ENCODE results near the gene THOP1. TPM values are rescaled to one million over a fixed set of nuclear protein-coding genes. Genes with fewer than 3 reads are reported as not detected.

THOP1 gene
- total and polyA plus RNA-seq, 2 donors from 2014 or later: 36.8 to 42.9 TPM

- FAIRE-seq (no peak), DNase-seq (no peak)
- Histone ChIP-seq H3K36me3 (ENCODE audit: control insufficient read depth in 2 of 3, insufficient read depth in 3 of 3, low read length in 3 of 3) (peaks cover 11 to 20% (median 12%) of the 10 kb centered on the region in 3 donors), H3K9ac (ENCODE audit: low read length in 3 of 3) (no peak overlapping the region), H3K4me3 (ENCODE audit: low read length in 3 of 3) (no peak overlapping the region), H3K27me3 (ENCODE audit: control insufficient read depth, insufficient read depth, low read length) (no peaks in the 10 kb centered on the region), H3K9me3 (ENCODE audit: control insufficient read depth in 2 of 3, insufficient read depth in 1 of 3, low read length in 3 of 3) (peaks cover 2 to 30% (median 4%) of the 10 kb centered on the region in 3 donors), H3K27ac (ENCODE audit: low read depth in 2 of 2, low read length in 2 of 2) (no peak overlapping the region), H3K4me1 (ENCODE audit: control insufficient read depth in 2 of 3, insufficient read depth in 2 of 3, low read depth in 1 of 3, low read length in 3 of 3) (peaks cover 0 to 5% (median 0%) of the 10 kb centered on the region in 3 donors)
- intact Hi-C loops (cut with DNase I): no loop called here
- TF ChIP-seq, protein P1, sequence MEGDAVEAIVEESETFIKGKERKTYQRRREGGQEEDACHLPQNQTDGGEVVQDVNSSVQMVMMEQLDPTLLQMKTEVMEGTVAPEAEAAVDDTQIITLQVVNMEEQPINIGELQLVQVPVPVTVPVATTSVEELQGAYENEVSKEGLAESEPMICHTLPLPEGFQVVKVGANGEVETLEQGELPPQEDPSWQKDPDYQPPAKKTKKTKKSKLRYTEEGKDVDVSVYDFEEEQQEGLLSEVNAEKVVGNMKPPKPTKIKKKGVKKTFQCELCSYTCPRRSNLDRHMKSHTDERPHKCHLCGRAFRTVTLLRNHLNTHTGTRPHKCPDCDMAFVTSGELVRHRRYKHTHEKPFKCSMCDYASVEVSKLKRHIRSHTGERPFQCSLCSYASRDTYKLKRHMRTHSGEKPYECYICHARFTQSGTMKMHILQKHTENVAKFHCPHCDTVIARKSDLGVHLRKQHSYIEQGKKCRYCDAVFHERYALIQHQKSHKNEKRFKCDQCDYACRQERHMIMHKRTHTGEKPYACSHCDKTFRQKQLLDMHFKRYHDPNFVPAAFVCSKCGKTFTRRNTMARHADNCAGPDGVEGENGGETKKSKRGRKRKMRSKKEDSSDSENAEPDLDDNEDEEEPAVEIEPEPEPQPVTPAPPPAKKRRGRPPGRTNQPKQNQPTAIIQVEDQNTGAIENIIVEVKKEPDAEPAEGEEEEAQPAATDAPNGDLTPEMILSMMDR (IDR thresholded peaks at IDR 0.05; ENCODE audit: borderline replicate concordance, extremely low read depth, insufficient read depth): no peak
Observed at GRCh38 chr19:2847507-2847906, 62.2 kb downstream of the THOP1 start.

- Histone ChIP-seq H3K36me3 (ENCODE audit: control insufficient read depth in 2 of 3, insufficient read depth in 3 of 3, low read length in 3 of 3) (peaks cover 22 to 31% (median 23%) of the 10 kb centered on the region in 3 donors), H3K4me3 (ENCODE audit: low read length in 3 of 3) (no peak overlapping the region), H3K27ac (ENCODE audit: low read depth in 2 of 2, low read length in 2 of 2) (no peak overlapping the region), H3K9me3 (ENCODE audit: control insufficient read depth in 2 of 3, insufficient read depth in 1 of 3, low read length in 3 of 3) (peaks cover 11 to 41% (median 14%) of the 10 kb centered on the region in 3 donors), H3K4me1 (ENCODE audit: control insufficient read depth in 2 of 3, insufficient read depth in 2 of 3, low read depth in 1 of 3, low read length in 3 of 3) (peaks cover 0 to 3% (median 0%) of the 10 kb centered on the region in 3 donors), H3K27me3 (ENCODE audit: control insufficient read depth, insufficient read depth, low read length) (no peaks in the 10 kb centered on the region), H3K9ac (ENCODE audit: low read length in 3 of 3) (no peak overlapping the region)
- DNase-seq: no peak
- intact Hi-C loops (cut with DNase I): no loop called here
- FAIRE-seq: no peak
- TF ChIP-seq, protein P1 (IDR thresholded peaks at IDR 0.05; ENCODE audit: borderline replicate concordance, extremely low read depth, insufficient read depth): no peak
Observed at GRCh38 chr19:2848616-2849015, 63.3 kb downstream of the THOP1 start.

GRCh38 chr19:2850256-2850925 is 65.1 kb downstream of the THOP1 start:
- no peak for FAIRE-seq
- intact Hi-C loops (cut with DNase I): no loop called here
- Histone ChIP-seq H3K4me1 (ENCODE audit: control insufficient read depth in 2 of 3, insufficient read depth in 2 of 3, low read depth in 1 of 3, low read length in 3 of 3) (peaks cover 0 to 3% (median 0%) of the 10 kb centered on the region in 3 donors), H3K27me3 (ENCODE audit: control insufficient read depth, insufficient read depth, low read length) (no peaks in the 10 kb centered on the region), H3K9me3 (ENCODE audit: control insufficient read depth in 2 of 3, insufficient read depth in 1 of 3, low read length in 3 of 3) (peaks cover 18 to 54% (median 24%) of the 10 kb centered on the region in 3 donors), H3K36me3 (ENCODE audit: control insufficient read depth in 2 of 3, insufficient read depth in 3 of 3, low read length in 3 of 3) (peaks cover 26 to 31% (median 27%) of the 10 kb centered on the region in 3 donors), H3K4me3 (ENCODE audit: low read length in 3 of 3) (no peak overlapping the region), H3K27ac (ENCODE audit: low read depth in 2 of 2, low read length in 2 of 2) (no peak overlapping the region), H3K9ac (ENCODE audit: low read length in 3 of 3) (no peak overlapping the region)
- TF ChIP-seq, protein P1 (IDR thresholded peaks at IDR 0.05; ENCODE audit: borderline replicate concordance, extremely low read depth, insufficient read depth): no peak
- DNase-seq: no peak
